Iris pigment epithelial cell (primary cell): ENCODE data around the gene FSD1L.
"Not testable (repeated sequence)": the region's sequence is repeated elsewhere in the genome, so short reads cannot be mapped to it uniquely, and the experiment has no call there.

Source experiments
- DNase-seq: peaks from one replicate; pipeline ENCODE4 v3.0.0-alpha.2; 2011; ENCODE audit warnings: low read depth

The FSD1L gene

GRCh38 chr9:105557804-105558610, 110.2 kb downstream of the FSD1L start, which contains the start of gene FKTN:
FKTN (plus strand) TSS chr9:105558131; CDS start chr9:105575033, 16,902 bp downstream.
- DNase-seq, result peak; percentile 88

- no peak for DNase-seq
Measured at GRCh38 chr9:105572455-105572854, 124.6 kb downstream of the FSD1L start.

GRCh38 chr9:105579952-105580351, 132.1 kb downstream of the FSD1L start:
- DNase-seq, result not testable (repeated sequence)

- DNase-seq, result not testable (repeated sequence)
Measured at GRCh38 chr9:105581550-105581949, 133.7 kb downstream of the FSD1L start.

GRCh38 chr9:105593145-105593544, 145.3 kb downstream of the FSD1L start:
- DNase-seq, result no peak
